Keratinocyte (primary cell): ENCODE results near the gene FHOD3. TPM values are rescaled to one million over a fixed set of nuclear protein-coding genes. Genes with fewer than 3 reads are reported as not detected.
A peak's percentile ranks its signal among the peaks of the same experiment; 100 is the strongest.

Experiments
- DNase-seq: peaks from one replicate; pipeline ENCODE4 v3.0.0-alpha.2; 2011; ENCODE audit warnings: low read depth, missing footprints, low spot score
- FAIRE-seq: peaks from 2 replicates; lab custom pipeline; 2011; peaks lifted over from hg19 to GRCh38; lab: Jason Lieb, UNC
- H2AFZ ChIP-seq: 2 replicates; pipeline ENCODE4 v1.6.0; 2012; ENCODE audit warnings: low read length, control low read depth, inconsistent platforms; ENCODE audit not compliant: control insufficient read depth
- H3K27ac ChIP-seq: 2 replicates; pipeline ENCODE4 v1.5.1; 2011; ENCODE audit warnings: low read length; ENCODE audit not compliant: control insufficient read depth, insufficient read depth
- H3K27me3 ChIP-seq: 3 replicates; pipeline ENCODE4 v1.6.0; 2011; ENCODE audit warnings: low read length; ENCODE audit not compliant: control insufficient read depth, insufficient read depth; ENCODE audit errors: extremely low read depth
- H3K36me3 ChIP-seq, 2 experiments: 2 replicates in 1 of 2; 3 replicates in 1 of 2; pipeline ENCODE4 v1.5.1; 2011; ENCODE audit warnings: low read length in 2 of 2, mild to moderate bottlenecking in 1 of 2; ENCODE audit not compliant: control insufficient read depth in 2 of 2, insufficient read depth in 2 of 2; ENCODE audit errors: extremely low read depth in 1 of 2
- H3K4me1 ChIP-seq: 3 replicates; pipeline ENCODE4 v1.5.1; 2011; ENCODE audit warnings: low read length; ENCODE audit not compliant: control insufficient read depth, insufficient read depth; ENCODE audit errors: extremely low read depth
- H3K4me2 ChIP-seq: 3 replicates; pipeline ENCODE4 v1.6.0; 2011; ENCODE audit warnings: low read depth, low read length; ENCODE audit not compliant: control insufficient read depth, insufficient read depth; ENCODE audit errors: extremely low read depth
- H3K4me3 ChIP-seq, 3 experiments: fragments of 200-600 bp in 1 of 3; sonication (generic) in 1 of 3; 2 replicates in 2 of 3; 3 replicates in 1 of 3; pipeline ENCODE4 v1.5.1; 2011 to 2016; ENCODE audit warnings: low read length in 3 of 3, mild to moderate bottlenecking in 3 of 3, control low read depth in 2 of 3, inconsistent platforms in 1 of 3, low read depth in 1 of 3, mixed read lengths in 1 of 3, mixed run types in 1 of 3, moderate library complexity in 1 of 3; ENCODE audit not compliant: control insufficient read depth in 2 of 3, insufficient read depth in 2 of 3; ENCODE audit errors: extremely low read depth in 1 of 3
- H3K79me2 ChIP-seq: 2 replicates; pipeline ENCODE4 v1.6.0; 2012; ENCODE audit warnings: low read length; ENCODE audit not compliant: control insufficient read depth, insufficient read depth
- H3K9ac ChIP-seq: 3 replicates; pipeline ENCODE4 v1.6.0; 2011; ENCODE audit warnings: low read length; ENCODE audit not compliant: control insufficient read depth, insufficient read depth; ENCODE audit errors: extremely low read depth
- H3K9me1 ChIP-seq: 3 replicates; pipeline ENCODE4 v1.6.0; 2011; ENCODE audit warnings: low read length; ENCODE audit not compliant: control insufficient read depth, insufficient read depth; ENCODE audit errors: extremely low read depth
- H3K9me3 ChIP-seq: 2 replicates; pipeline ENCODE4 v1.5.1; 2012; ENCODE audit warnings: low read depth, low read length; ENCODE audit not compliant: control insufficient read depth
- H4K20me1 ChIP-seq: 3 replicates; pipeline ENCODE4 v1.6.0; 2011; ENCODE audit warnings: low read length; ENCODE audit not compliant: control insufficient read depth, insufficient read depth; ENCODE audit errors: extremely low read depth
- EZH2 ChIP-seq: IDR thresholded peaks from one replicate; pipeline ENCODE4 v1.6.1; 2012; ENCODE audit warnings: inconsistent platforms, mild to moderate bottlenecking, low read length, moderate library complexity
- dilution Hi-C: fragments of 300-500 bp; cut with MboI; formaldehyde crosslinking; loops from one replicate; pipeline ENCODE4 v1.7.0; 2020; ENCODE audit warnings: low sequenced_read_pairs; ENCODE audit not compliant: extremely low pct_ligation_motif_present
- polyA plus RNA-seq, 5 experiments: library from polyadenylated mRNA; depleted of rRNA in 3 of 5; stranded (reverse) in 3 of 5; stranded (forward) in 1 of 5; unstranded in 1 of 5; fragments of >200 nt; gene quantifications; 1 replicate in 1 of 5; 2 replicates in 3 of 5; 3 replicates in 1 of 5; pipeline versions ENCODE4 v1.2.1 to v1.2.3, GENCODE V29; 2011 to 2012; ENCODE audit warnings: missing spikeins in 2 of 5, low read depth in 1 of 5, low replicate concordance in 1 of 5
- TF ChIP-seq, protein P1 (sequence below), 3 experiments: IDR thresholded peaks in 1 of 3; conservative IDR thresholded peaks in 1 of 3; optimal IDR thresholded peaks in 1 of 3; 2 replicates in 2 of 3; 3 replicates in 1 of 3; pipeline versions ENCODE3 to v1.5.1; 2011; ENCODE audit warnings: low read length in 3 of 3, mild to moderate bottlenecking in 3 of 3, moderate library complexity in 2 of 3, control low read depth in 1 of 3, inconsistent platforms in 1 of 3; ENCODE audit not compliant: insufficient read depth in 2 of 3; ENCODE audit errors: extremely low read depth in 1 of 3

The FHOD3 gene
- polyA plus RNA-seq, 1 donor (not counting 4 experiments of a cell fraction or from before 2014, with no cell fraction given): 7.7 TPM

DNA sequence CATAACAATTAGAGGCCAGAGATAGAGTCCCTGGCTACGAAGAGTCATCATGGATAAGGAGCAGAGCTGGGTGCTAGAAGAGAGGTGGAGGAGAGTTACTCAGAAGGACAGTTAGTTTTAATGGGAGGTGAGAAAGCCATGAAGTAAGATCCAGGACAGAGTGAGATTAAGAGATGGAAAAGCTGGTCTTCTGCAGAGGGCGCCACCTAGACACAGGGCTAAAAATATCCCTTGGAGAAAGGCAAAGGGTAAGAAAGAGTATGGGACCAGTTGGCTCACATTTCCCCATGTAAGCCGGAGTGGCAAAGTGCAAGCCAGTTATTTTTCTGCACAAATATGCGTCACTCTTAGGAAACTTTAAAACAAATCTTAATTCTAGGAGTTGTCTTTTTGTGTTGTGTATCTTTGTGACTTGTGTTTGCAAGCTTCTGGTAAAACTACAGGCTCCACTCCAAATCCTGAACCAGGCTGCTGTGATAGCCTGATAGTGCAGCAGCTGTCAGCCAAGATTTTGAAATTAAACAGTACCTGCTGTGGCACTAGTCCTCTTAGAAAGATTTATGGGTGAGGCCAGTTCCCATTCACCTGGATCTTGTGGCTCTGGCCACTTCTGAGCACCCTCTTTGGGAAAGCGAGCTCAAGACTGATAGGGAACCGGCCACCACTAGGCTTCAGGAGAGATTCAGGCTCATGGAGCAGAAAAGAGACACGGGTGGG, 327.1 kb downstream of the FHOD3 start:
- H3K4me1 ChIP-seq: no peaks in the 10 kb centered on the region
- H3K27ac ChIP-seq: no peak overlapping the region
- H3K36me3 ChIP-seq: peaks cover 0 to 6% of the 10 kb centered on the region in 2 experiments
- no peak overlapping the region for H3K9ac ChIP-seq
- no peak overlapping the region for H2AFZ ChIP-seq
- TF ChIP-seq, protein P1, sequence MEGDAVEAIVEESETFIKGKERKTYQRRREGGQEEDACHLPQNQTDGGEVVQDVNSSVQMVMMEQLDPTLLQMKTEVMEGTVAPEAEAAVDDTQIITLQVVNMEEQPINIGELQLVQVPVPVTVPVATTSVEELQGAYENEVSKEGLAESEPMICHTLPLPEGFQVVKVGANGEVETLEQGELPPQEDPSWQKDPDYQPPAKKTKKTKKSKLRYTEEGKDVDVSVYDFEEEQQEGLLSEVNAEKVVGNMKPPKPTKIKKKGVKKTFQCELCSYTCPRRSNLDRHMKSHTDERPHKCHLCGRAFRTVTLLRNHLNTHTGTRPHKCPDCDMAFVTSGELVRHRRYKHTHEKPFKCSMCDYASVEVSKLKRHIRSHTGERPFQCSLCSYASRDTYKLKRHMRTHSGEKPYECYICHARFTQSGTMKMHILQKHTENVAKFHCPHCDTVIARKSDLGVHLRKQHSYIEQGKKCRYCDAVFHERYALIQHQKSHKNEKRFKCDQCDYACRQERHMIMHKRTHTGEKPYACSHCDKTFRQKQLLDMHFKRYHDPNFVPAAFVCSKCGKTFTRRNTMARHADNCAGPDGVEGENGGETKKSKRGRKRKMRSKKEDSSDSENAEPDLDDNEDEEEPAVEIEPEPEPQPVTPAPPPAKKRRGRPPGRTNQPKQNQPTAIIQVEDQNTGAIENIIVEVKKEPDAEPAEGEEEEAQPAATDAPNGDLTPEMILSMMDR (optimal IDR thresholded peaks at IDR 0.05 in 1 of 3, IDR thresholded peaks at IDR 0.05 in 1 of 3, conservative IDR thresholded peaks at IDR 0.05 in 1 of 3; ENCODE audit: extremely low read depth in 1 of 3, insufficient read depth in 2 of 3, low read length in 3 of 3): peak in 2 of 3 experiments; percentile 34 to 42
- no peak for TF ChIP-seq EZH2
- no peak for DNase-seq
- H4K20me1 ChIP-seq: no peaks in the 10 kb centered on the region
- H3K4me2 ChIP-seq: no peak overlapping the region
- no peaks in the 10 kb centered on the region for H3K9me3 ChIP-seq
- H3K79me2 ChIP-seq: no peaks in the 10 kb centered on the region
- H3K9me1 ChIP-seq: no peaks in the 10 kb centered on the region
- no peaks in the 10 kb centered on the region for H3K27me3 ChIP-seq
- H3K4me3 ChIP-seq: no peak overlapping the region
- no peak for FAIRE-seq
- dilution Hi-C loops: no loop called here

DNA sequence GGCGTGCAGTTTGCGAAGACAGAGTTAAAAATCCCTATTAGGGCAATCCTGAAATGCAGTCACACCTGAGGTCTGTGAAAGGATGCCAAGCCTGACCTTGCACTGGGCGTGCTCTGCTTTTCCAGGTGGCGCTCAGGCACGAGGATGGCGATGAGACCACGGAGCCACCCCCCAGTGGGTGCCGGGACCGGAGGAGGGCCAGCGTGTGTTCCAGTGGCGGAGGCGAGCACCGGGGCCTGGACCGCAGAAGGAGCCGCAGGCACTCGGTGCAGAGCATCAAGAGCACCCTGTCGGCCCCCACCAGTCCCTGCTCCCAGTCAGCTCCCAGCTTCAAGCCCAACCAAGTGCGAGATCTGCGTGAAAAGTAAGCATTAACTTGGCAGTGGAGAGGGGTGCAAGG, 327.9 kb downstream of the FHOD3 start:
- Histone ChIP-seq H3K27ac (no peak overlapping the region), H3K36me3 (peaks cover 0 to 6% of the 10 kb centered on the region in 2 experiments), H3K4me1 (no peaks in the 10 kb centered on the region), H3K4me3 (no peak overlapping the region), H3K4me2 (no peak overlapping the region), H3K27me3 (no peaks in the 10 kb centered on the region), H4K20me1 (no peaks in the 10 kb centered on the region), H3K9me3 (no peaks in the 10 kb centered on the region), H3K79me2 (no peaks in the 10 kb centered on the region), H2AFZ (no peak overlapping the region), H3K9me1 (no peaks in the 10 kb centered on the region), H3K9ac (no peak overlapping the region)
- DNase-seq: no peak
- no peak for FAIRE-seq
- dilution Hi-C loops: no loop called here
- TF ChIP-seq, protein P1 (optimal IDR thresholded peaks at IDR 0.05 in 1 of 3, IDR thresholded peaks at IDR 0.05 in 1 of 3, conservative IDR thresholded peaks at IDR 0.05 in 1 of 3; ENCODE audit: extremely low read depth in 1 of 3, insufficient read depth in 2 of 3, low read length in 3 of 3): no peak
- no peak for TF ChIP-seq EZH2
